Gastroesophageal sphincter (tissue), 3 donors: ENCODE results near the gene TTC39C.

ENCODE experiments used
- POLR2A ChIP-seq, 2 donors: fragments of 450-650 bp; IDR thresholded peaks; one replicate each; pipeline ENCODE4 v1.6.1; 2017; ENCODE audit warnings: antibody characterized with exemption in 2 of 2, mild to moderate bottlenecking in 2 of 2, moderate library complexity in 1 of 2
- TF ChIP-seq, protein P1 (sequence below), 4 experiments: fragments of 200-600 bp in 2 of 4; fragments of 450-650 bp in 2 of 4; sonication (generic) in 1 of 4; IDR thresholded peaks; one replicate each; pipeline ENCODE4 v1.5.1; 2017 to 2019; ENCODE audit warnings: antibody characterized with exemption in 4 of 4, mild to moderate bottlenecking in 2 of 4, moderate library complexity in 2 of 4

DNA sequence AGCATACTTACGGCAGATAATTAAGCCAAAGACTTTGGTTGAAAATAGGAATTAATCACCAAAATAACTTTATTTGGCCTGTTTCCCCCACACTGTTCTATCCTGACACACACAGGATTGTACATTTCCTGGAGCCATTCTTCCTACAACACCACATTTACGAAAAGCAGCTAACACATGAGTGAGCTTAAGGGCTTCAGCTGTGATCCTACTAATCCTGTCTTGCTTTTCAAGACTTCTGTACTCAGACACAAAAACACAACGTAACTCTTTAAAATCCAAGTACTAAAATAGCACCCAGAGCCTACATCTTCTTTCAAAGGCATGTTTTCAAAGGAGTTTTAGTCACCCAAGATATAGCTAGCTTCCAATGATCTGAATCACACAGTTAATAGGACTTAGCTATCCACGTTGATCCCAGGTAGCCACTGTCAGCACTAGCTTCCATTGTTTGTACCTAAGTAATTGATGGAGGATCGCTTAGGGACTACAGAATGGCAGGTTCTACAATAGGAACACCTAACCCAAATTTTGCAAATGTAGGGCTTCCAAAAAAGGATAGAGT lies 42.8 kb upstream of the TTC39C start:
- TF ChIP-seq, protein P1, sequence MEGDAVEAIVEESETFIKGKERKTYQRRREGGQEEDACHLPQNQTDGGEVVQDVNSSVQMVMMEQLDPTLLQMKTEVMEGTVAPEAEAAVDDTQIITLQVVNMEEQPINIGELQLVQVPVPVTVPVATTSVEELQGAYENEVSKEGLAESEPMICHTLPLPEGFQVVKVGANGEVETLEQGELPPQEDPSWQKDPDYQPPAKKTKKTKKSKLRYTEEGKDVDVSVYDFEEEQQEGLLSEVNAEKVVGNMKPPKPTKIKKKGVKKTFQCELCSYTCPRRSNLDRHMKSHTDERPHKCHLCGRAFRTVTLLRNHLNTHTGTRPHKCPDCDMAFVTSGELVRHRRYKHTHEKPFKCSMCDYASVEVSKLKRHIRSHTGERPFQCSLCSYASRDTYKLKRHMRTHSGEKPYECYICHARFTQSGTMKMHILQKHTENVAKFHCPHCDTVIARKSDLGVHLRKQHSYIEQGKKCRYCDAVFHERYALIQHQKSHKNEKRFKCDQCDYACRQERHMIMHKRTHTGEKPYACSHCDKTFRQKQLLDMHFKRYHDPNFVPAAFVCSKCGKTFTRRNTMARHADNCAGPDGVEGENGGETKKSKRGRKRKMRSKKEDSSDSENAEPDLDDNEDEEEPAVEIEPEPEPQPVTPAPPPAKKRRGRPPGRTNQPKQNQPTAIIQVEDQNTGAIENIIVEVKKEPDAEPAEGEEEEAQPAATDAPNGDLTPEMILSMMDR (IDR thresholded peaks at IDR 0.05) = no peak
- TF ChIP-seq POLR2A (IDR thresholded peaks at IDR 0.05) = no peak
